ENCODE measurements around the gene CLEC20A.

CLEC20A gene

GRCh38 chr1:178451529-178451928 lies 45.2 kb downstream of the CLEC20A start:
- TF ChIP-seq CTCF (IDR thresholded peaks at IDR 0.05; ENCODE audit: borderline replicate concordance, insufficient read depth, low read depth, low read length) = no peak
- H3K4me3 ChIP-seq (ENCODE audit: low read depth, low read length) = no peak overlapping the region

GRCh38 chr1:178450871-178451270 lies 45.9 kb downstream of the CLEC20A start:
- no peak overlapping the region for H3K4me3 ChIP-seq (ENCODE audit: low read depth, low read length)
- no peak for TF ChIP-seq CTCF (IDR thresholded peaks at IDR 0.05; ENCODE audit: borderline replicate concordance, insufficient read depth, low read depth, low read length)

DNA sequence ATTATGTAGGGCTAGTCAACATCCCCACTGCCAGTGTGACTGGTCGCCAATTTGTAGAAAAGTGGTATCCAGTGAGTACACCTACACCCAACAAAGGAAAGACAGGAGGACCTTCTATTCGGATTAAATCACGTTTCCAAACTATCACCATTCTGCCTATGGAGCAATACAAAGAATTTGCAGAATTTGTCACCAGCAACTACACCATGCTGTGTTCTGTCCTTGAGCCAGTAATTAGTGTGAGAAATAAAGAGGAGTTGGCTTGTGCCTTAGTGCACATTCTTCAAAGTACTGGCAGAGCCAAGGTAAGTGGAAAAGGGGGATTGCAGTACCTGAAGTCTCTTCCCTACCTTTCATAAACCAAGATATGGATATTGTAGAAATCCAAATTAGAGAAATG lies 53.8 kb downstream of the CLEC20A start:
- TF ChIP-seq CTCF (IDR thresholded peaks at IDR 0.05; ENCODE audit: borderline replicate concordance, insufficient read depth, low read depth, low read length) = no peak
- no peak overlapping the region for H3K4me3 ChIP-seq (ENCODE audit: low read depth, low read length)

GRCh38 chr1:178438432-178438831 lies 58.3 kb downstream of the CLEC20A start:
- no peak overlapping the region for H3K4me3 ChIP-seq (ENCODE audit: low read depth, low read length)
- no peak for TF ChIP-seq CTCF (IDR thresholded peaks at IDR 0.05; ENCODE audit: borderline replicate concordance, insufficient read depth, low read depth, low read length)

DNA sequence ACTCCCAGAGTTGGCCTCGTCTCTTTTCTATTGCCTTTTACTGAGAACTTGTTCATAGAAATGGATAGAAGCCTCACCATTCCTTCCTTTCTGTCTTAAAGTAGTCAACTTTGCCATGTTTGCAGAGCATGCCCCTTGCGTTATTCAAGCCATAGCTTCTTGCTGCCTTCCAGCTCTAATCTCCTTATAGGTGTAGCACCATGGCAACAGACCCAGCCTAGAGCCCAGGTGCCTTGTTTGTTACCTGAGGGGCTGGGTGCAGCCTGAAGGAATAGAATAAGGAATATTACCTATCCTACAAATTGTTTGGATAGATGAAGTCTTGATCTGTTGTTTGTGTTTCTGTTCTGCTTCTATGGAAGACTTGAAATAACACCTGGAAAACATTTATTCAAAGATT lies 59.9 kb downstream of the CLEC20A start:
- no peak overlapping the region for H3K4me3 ChIP-seq (ENCODE audit: low read depth, low read length)
- TF ChIP-seq CTCF (IDR thresholded peaks at IDR 0.05; ENCODE audit: borderline replicate concordance, insufficient read depth, low read depth, low read length) = no peak

DNA sequence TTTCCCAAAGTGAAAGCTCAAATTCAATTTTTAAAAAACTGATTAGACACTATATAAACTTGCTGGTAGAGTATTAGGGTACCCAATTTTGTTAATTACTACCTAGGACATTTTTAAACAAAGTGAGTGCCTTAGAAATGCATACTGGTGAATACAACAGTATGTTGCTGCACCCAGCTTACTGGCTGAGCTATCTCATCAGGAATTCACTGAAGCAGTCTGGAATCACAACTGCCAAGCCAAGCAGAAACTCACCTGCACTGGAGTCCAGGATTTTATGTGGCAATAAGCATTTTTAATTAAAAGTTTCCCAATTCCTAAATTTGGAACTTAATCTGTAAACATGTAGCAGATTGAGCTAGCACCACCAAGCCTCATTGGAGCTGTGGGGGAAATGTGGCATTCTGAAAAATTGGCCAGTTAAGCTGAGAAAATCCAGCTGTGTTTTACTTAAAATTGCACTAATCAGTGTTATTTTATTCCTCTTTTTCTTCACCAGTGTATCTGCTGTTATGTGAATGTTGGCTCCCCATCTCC lies 61.8 kb downstream of the CLEC20A start:
- no peak overlapping the region for H3K4me3 ChIP-seq (ENCODE audit: low read depth, low read length)
- TF ChIP-seq CTCF (IDR thresholded peaks at IDR 0.05; ENCODE audit: borderline replicate concordance, insufficient read depth, low read depth, low read length) = no peak

- no peak for TF ChIP-seq CTCF (IDR thresholded peaks at IDR 0.05; ENCODE audit: borderline replicate concordance, insufficient read depth, low read depth, low read length)
- H3K4me3 ChIP-seq (ENCODE audit: low read depth, low read length) = no peak overlapping the region
These were observed 62.4 kb downstream of the CLEC20A start for GRCh38 chr1:178434360-178434759.

All from GM12875 (cell line).